BLaER1 treated with 17β-estradiol and CSF1 and Interleukin-3, amounts not matched to agents 10 nM and 100 nM (cell line): ENCODE measurements around the gene GABRR2.

Experiments
- H3K27ac ChIP-seq, 11 experiments: shearing (Covaris generic); formaldehyde crosslinking; 2 replicates each; pipeline ENCODE4 v1.8.1; 2022
- H3K27me3 ChIP-seq, 11 experiments: shearing (Covaris generic); formaldehyde crosslinking; 2 replicates each; pipeline ENCODE4 v1.8.1; 2022
- H3K36me3 ChIP-seq, 11 experiments: shearing (Covaris generic); formaldehyde crosslinking; 2 replicates each; pipeline ENCODE4 v1.8.1; 2022
- H3K4me1 ChIP-seq, 10 experiments: shearing (Covaris generic); formaldehyde crosslinking; 2 replicates each; pipeline ENCODE4 v1.8.1; 2022
- H3K4me2 ChIP-seq, 11 experiments: shearing (Covaris generic); formaldehyde crosslinking; 2 replicates each; pipeline ENCODE4 v1.8.1; 2022
- H3K4me3 ChIP-seq, 10 experiments: shearing (Covaris generic); formaldehyde crosslinking; 2 replicates each; pipeline ENCODE4 v1.8.1; 2022
- H3K9ac ChIP-seq, 11 experiments: shearing (Covaris generic); formaldehyde crosslinking; 2 replicates each; pipeline ENCODE4 v1.8.1; 2022
- H3K9me3 ChIP-seq, 11 experiments: shearing (Covaris generic); formaldehyde crosslinking; replicated peaks in 1 of 11; 2 replicates each; pipeline ENCODE4 v1.8.1; 2022
- H4K20me1 ChIP-seq, 11 experiments: shearing (Covaris generic); formaldehyde crosslinking; 2 replicates each; pipeline ENCODE4 v1.8.1; 2022
- Cebpa-rat ChIP-seq, 11 experiments: shearing (Covaris generic); IDR thresholded peaks; 2 replicates each; pipeline ENCODE4 v1.8.1; 2022

Gene GABRR2

DNA sequence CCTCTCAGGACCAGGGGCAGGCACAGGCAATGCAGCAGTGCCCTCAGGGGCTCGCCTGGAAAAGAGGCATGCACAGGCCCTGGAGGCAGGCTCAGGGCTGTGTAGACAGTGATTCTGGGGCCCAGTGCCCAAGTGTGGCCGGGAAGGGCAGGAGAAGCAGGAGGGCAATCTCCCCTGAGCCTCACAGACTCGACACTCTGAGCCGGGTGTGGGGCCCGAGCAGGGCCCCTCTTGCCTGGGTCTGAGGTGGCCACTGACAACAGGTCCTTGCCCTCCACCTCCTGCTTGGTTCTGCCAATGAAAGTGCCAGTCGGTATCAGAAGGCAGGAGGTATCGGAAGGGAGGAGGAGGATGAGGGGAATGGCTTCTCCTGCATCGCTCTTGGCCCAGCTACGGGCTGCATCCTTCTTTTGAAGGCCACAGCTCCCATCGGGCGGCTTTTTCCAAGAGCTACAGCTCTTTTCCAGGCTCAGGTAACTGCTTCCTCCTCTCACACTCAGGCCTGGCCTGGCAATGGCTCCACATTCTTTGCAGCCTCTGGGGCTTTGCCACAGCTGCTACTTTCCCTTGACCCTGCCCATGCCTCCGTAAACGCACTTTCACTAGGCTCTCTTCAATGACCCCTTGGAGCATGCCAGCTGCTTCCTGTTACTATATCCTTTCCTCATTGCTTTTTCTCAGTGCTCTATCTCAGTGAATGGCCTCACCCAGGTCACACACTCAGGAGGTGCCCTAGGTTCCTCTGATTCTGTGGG is 24.5 kb downstream of the GABRR2 start:
- peaks cover 0 to 9% (median 0%) of the 10 kb centered on the region in 10 experiments; a peak in 4 of 20 replicates for H3K4me1 ChIP-seq
- H3K27me3 ChIP-seq = no peaks in the 10 kb centered on the region
- no peak overlapping the region for H3K4me3 ChIP-seq
- no peaks in the 10 kb centered on the region for H3K36me3 ChIP-seq
- no peak overlapping the region for H3K9ac ChIP-seq
- H3K27ac ChIP-seq = no peak overlapping the region
- TF ChIP-seq Cebpa-rat (IDR thresholded peaks at IDR 0.05) = no peak
- no peaks in the 10 kb centered on the region for H4K20me1 ChIP-seq
- H3K9me3 ChIP-seq = no peaks in the 10 kb centered on the region
- H3K4me2 ChIP-seq = no peak overlapping the region

DNA sequence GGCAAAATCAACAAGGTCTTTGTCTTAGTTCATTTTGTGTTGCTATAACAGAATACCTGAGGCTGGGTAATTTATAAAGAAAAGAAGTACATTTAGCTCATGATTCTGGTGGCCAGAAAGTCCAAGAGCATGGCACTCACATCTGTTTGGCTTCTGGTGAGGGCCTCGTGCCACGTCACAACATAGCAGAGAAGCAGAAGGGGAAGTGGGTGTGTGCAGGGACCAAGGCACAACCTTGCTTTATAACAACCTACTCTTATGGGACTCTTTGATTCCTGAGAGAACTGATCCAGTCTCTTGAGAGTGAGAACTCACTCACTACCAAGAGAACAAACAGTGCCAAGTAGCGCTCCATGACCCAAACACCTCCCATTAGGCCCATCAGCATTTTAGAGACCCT is 25.4 kb downstream of the GABRR2 start:
- Histone ChIP-seq H3K27me3 (no peaks in the 10 kb centered on the region), H3K4me3 (no peak overlapping the region), H3K27ac (no peak overlapping the region), H3K4me2 (no peak overlapping the region), H4K20me1 (no peaks in the 10 kb centered on the region), H3K4me1 (peaks cover 0 to 9% (median 0%) of the 10 kb centered on the region in 10 experiments; a peak in 4 of 20 replicates), H3K9me3 (no peaks in the 10 kb centered on the region), H3K9ac (no peak overlapping the region), H3K36me3 (no peaks in the 10 kb centered on the region)
- TF ChIP-seq Cebpa-rat (IDR thresholded peaks at IDR 0.05) = no peak

DNA sequence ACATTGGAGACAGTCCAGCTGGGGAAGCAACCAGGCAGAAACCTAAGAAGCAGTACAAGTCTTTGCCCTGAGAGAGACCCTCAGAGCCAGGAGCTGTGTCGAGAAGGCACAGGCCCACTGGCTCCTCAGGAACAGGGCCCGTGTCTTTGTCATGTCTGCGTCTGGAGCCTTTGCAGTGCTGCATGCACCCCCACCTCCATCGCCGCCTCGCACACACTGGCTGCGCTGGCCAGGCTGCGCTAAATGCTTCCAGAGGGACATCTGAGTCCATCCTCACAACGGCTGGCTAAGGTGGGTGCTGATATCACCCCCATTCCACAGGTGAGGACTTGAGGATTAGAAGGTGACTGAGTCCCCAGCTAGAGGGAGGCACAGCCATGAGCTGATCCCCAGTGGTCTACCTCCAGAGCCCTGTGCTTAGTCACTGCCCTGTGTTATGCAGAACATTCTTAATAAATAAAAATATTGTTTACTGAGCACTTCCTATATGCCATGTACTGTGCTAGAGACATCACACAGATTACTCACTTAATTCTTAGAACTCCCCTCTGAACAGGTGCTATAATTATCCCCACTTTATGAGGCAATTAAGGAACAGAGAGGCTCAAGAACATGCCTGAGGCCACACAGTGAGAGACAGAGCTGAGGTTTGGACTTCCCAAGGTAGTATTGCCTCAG is 27.6 kb downstream of the GABRR2 start:
- Histone ChIP-seq H3K4me1 (peaks cover 0 to 9% (median 0%) of the 10 kb centered on the region in 10 experiments; a peak in 4 of 20 replicates), H3K9ac (no peak overlapping the region), H3K9me3 (no peaks in the 10 kb centered on the region), H3K27me3 (no peaks in the 10 kb centered on the region), H3K4me2 (no peak overlapping the region), H3K27ac (no peak overlapping the region), H3K4me3 (no peak overlapping the region), H4K20me1 (no peaks in the 10 kb centered on the region), H3K36me3 (no peaks in the 10 kb centered on the region)
- no peak for TF ChIP-seq Cebpa-rat (IDR thresholded peaks at IDR 0.05)

DNA sequence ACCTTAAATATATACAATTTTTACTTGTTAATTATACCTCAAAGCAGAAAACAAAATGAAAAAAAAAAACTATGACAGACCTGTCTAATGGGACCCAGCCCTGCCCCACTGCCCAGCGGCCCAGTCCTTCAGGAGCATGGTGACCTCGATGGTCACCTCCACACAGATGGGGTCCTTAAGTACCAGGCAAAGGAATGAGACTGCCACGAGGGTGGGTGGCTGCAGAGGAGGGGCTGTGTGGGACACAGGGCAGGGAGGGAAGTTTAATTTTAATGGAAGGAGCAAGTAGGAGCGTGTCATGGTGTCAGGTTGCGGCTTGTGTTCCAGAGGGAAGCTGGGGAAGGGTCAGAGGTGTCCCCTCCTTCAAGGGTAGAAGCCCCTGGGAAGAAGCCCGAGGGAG is 28.6 kb downstream of the GABRR2 start:
- Histone ChIP-seq H3K4me3 (no peak overlapping the region), H3K9ac (no peak overlapping the region), H3K4me1 (peaks cover 0 to 9% (median 0%) of the 10 kb centered on the region in 10 experiments; a peak in 4 of 20 replicates), H3K4me2 (no peak overlapping the region), H3K9me3 (no peaks in the 10 kb centered on the region), H3K27ac (no peak overlapping the region), H4K20me1 (no peaks in the 10 kb centered on the region), H3K36me3 (no peaks in the 10 kb centered on the region), H3K27me3 (no peaks in the 10 kb centered on the region)
- TF ChIP-seq Cebpa-rat (IDR thresholded peaks at IDR 0.05) = no peak

DNA sequence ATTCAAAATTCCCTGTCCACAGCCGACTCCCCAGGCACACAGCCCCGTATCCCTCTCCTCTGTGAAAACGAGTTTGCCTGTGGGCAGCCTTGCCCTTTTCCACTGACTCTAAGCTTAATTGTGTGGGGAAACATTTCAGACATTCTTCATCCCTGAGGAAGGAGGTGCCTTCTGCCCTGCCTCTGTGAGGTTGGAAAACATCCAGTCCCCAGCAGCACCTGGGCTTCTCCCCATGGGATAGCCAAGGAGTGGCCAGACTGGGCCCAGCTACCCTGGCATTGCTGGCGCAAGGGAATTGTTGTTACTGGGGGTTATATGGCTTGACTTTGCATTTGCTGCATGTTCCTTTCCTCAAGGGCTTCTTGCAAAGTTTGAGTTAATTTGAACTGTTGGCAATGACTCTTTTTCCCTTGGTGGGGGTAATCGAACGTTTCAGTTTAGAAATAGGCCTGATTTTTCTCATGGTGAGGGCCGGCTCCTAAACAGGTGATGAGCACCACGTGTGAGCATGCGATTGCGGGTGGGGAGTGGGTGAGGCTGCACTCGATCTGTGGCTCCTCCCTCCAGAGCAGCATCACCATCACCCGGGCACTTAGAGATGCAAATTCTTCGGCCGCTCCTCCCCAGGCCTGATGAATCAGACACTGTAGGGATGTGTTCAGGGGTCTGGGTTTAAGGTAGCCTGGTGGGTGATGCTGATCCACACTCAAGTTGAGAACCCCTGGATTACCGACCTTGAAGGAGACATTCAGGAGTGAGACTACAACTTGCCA is 29.9 kb downstream of the GABRR2 start:
- Histone ChIP-seq H3K4me3 (no peak overlapping the region), H3K36me3 (no peaks in the 10 kb centered on the region), H3K9ac (no peak overlapping the region), H3K4me2 (no peak overlapping the region), H3K9me3 (no peaks in the 10 kb centered on the region), H3K27me3 (no peaks in the 10 kb centered on the region), H3K4me1 (no peaks in the 10 kb centered on the region), H3K27ac (no peak overlapping the region), H4K20me1 (no peaks in the 10 kb centered on the region)
- TF ChIP-seq Cebpa-rat (IDR thresholded peaks at IDR 0.05) = no peak

DNA sequence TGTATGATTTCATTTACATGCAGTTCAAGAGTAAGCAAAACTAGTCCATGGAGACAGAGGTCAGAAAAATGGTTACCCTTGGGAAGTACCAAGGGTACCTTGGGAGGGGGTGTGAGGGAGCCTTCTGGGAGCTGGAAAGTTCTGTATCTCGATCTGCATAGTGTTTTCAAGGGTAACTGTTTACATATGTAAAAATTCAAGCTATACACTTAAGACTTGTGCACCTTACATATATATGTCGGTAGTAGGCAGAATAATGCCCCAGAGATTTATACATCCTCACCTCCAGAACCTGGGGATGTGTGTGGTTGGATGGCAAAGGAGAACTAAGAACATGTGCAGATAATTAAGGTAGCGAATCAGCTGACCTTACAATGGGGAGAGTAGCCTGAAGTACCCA is 31.0 kb downstream of the GABRR2 start:
- TF ChIP-seq Cebpa-rat (IDR thresholded peaks at IDR 0.05) = no peak
- Histone ChIP-seq H3K4me2 (no peak overlapping the region), H3K27ac (no peak overlapping the region), H3K9ac (no peak overlapping the region), H3K36me3 (no peaks in the 10 kb centered on the region), H4K20me1 (no peaks in the 10 kb centered on the region), H3K4me1 (no peaks in the 10 kb centered on the region), H3K4me3 (no peak overlapping the region), H3K27me3 (no peaks in the 10 kb centered on the region), H3K9me3 (no peaks in the 10 kb centered on the region)

DNA sequence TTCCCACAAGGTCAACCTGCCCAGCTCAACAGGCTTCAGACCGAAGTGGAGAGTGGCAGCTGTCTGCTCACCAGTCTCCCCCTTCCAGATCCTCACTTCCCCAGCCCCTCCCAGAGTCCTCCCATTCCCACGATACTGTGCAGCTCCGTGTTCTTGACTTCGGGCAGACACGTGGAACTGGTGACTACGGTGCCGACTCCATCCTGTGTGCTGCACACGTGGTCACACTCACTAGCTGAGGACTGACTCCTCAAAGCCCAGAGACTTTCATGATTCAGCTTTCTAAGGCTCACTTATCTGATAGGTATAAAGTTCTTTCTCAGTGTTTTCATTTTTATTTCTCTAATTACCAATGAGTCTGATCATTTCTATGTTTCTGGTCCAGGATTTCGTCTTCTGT is 32.4 kb downstream of the GABRR2 start:
- Histone ChIP-seq H3K27me3 (no peaks in the 10 kb centered on the region), H3K9me3 (no peaks in the 10 kb centered on the region), H4K20me1 (no peaks in the 10 kb centered on the region), H3K4me2 (no peak overlapping the region), H3K9ac (no peak overlapping the region), H3K4me1 (no peaks in the 10 kb centered on the region), H3K27ac (no peak overlapping the region), H3K36me3 (no peaks in the 10 kb centered on the region), H3K4me3 (no peak overlapping the region)
- no peak for TF ChIP-seq Cebpa-rat (IDR thresholded peaks at IDR 0.05)

DNA sequence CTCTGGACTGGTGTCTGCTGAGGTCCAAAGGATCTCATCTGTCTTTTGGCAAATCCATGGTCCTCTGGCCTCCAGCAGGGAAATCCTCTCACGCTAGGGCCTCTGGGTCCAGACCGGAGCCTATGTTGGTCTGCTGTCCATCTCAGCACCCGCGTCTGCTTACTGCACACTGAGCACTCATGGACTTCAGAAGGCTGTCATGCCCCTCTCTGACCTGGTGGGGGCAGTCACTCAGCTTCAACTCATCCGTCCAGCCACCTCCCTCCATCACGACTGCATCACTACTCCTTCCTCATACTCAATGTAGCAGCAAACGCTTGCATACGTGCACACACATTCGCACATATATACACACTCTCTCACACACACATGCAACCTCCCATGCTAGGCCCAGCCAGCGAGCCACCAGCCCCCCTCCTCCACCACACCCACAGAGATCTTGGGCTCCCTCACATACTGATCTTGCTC is 33.3 kb downstream of the GABRR2 start:
- H3K27ac ChIP-seq = no peak overlapping the region
- no peaks in the 10 kb centered on the region for H3K4me1 ChIP-seq
- H3K4me2 ChIP-seq = no peak overlapping the region
- no peak overlapping the region for H3K4me3 ChIP-seq
- no peaks in the 10 kb centered on the region for H3K36me3 ChIP-seq
- no peaks in the 10 kb centered on the region for H3K9me3 ChIP-seq
- H3K9ac ChIP-seq = no peak overlapping the region
- no peaks in the 10 kb centered on the region for H3K27me3 ChIP-seq
- H4K20me1 ChIP-seq = no peaks in the 10 kb centered on the region
- TF ChIP-seq Cebpa-rat (IDR thresholded peaks at IDR 0.05) = no peak

DNA sequence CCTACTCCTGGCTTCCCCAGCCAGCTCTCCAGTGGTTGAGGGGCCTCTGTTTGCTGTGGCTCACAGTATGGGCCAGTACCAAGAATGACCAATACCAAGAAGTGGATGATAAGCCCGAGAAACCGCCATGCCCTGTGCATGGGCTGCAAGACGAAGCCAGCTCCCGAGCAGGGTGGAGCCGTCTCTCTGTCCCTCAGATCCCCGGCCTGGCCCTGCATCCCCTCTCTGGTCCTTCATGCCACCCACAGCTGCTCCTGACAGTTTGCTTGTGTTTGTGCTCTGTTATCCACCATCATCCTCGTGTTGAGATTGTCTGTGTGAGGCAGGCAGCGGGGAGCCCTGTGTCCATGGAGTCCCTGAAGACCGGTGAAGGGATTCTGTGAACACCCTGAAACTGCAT is 36.1 kb downstream of the GABRR2 start:
- Histone ChIP-seq H3K4me2 (no peak overlapping the region), H3K9me3 (no peaks in the 10 kb centered on the region), H3K9ac (no peak overlapping the region), H3K27ac (no peak overlapping the region), H3K36me3 (no peaks in the 10 kb centered on the region), H4K20me1 (no peaks in the 10 kb centered on the region), H3K4me1 (no peaks in the 10 kb centered on the region), H3K4me3 (no peak overlapping the region), H3K27me3 (no peaks in the 10 kb centered on the region)
- TF ChIP-seq Cebpa-rat (IDR thresholded peaks at IDR 0.05) = no peak
